T-helper 9 cell (primary cell): ENCODE measurements around the gene PARP14.
"Not testable (repeated sequence)": the region's sequence is repeated elsewhere in the genome, so short reads cannot be mapped to it uniquely, and the experiment has no call there.

ENCODE experiments used
- DNase-seq: peaks from one replicate; pipeline ENCODE4 v3.0.0-alpha.2; 2020

The PARP14 gene

GRCh38 chr3:122677216-122677615 is 3.4 kb upstream of the PARP14 start:
- no peak for DNase-seq

- DNase-seq = no peak
These were observed 2.1 kb upstream of the PARP14 start for GRCh38 chr3:122678506-122678905.

- DNase-seq = peak; percentile 80
These were observed 1.4 kb upstream of the PARP14 start for GRCh38 chr3:122679085-122679881.

- no peak for DNase-seq
These were observed 661 bp upstream of the PARP14 start for GRCh38 chr3:122679882-122680474.

GRCh38 chr3:122681284-122681973 is 790 bp downstream of the PARP14 start:
- no peak for DNase-seq

- DNase-seq = no peak
These were observed 1.4 kb downstream of the PARP14 start for GRCh38 chr3:122681974-122682409.

- DNase-seq = not testable (repeated sequence)
These were observed 2.3 kb downstream of the PARP14 start for GRCh38 chr3:122682778-122683411.

GRCh38 chr3:122687298-122687697 is 6.7 kb downstream of the PARP14 start:
- DNase-seq = no peak

GRCh38 chr3:122688996-122689395 is 8.4 kb downstream of the PARP14 start:
- DNase-seq = no peak

- no peak for DNase-seq
These were observed 8.9 kb downstream of the PARP14 start for GRCh38 chr3:122689587-122689986.

GRCh38 chr3:122690096-122690495 is 9.5 kb downstream of the PARP14 start:
- no peak for DNase-seq

- no peak for DNase-seq
These were observed 10.6 kb downstream of the PARP14 start for GRCh38 chr3:122691195-122691594.

GRCh38 chr3:122692674-122693073 is 12.0 kb downstream of the PARP14 start:
- DNase-seq = no peak

- DNase-seq = no peak
These were observed 14.3 kb downstream of the PARP14 start for GRCh38 chr3:122694966-122695365.

- no peak for DNase-seq
These were observed 15.4 kb downstream of the PARP14 start for GRCh38 chr3:122695927-122696561.

- DNase-seq = no peak
These were observed 17.4 kb downstream of the PARP14 start for GRCh38 chr3:122697952-122698620.

- DNase-seq = no peak
These were observed 19.6 kb downstream of the PARP14 start for GRCh38 chr3:122700193-122700592.

- no peak for DNase-seq
These were observed 24.7 kb downstream of the PARP14 start for GRCh38 chr3:122705379-122705778.

GRCh38 chr3:122710616-122711251 is 30.1 kb downstream of the PARP14 start:
- DNase-seq = not testable (repeated sequence)

GRCh38 chr3:122714273-122714672 is 33.6 kb downstream of the PARP14 start:
- no peak for DNase-seq

GRCh38 chr3:122716667-122717066 is 36.0 kb downstream of the PARP14 start:
- DNase-seq = no peak
